Left ventricle myocardium inferior (tissue), 1 donor: Measurements from ENCODE around the gene IGSF8. TPM values are rescaled to one million over a fixed set of nuclear protein-coding genes. Genes with fewer than 3 reads are reported as not detected.

ENCODE experiments used
- DNase-seq: peaks from one replicate; pipeline ENCODE4 v3.0.0-alpha.2; 2020
- H3K27ac ChIP-seq: fragments of 200-600 bp; replicated peaks from 2 replicates; pipeline ENCODE4 v1.8.0; 2021
- H3K27me3 ChIP-seq: fragments of 200-600 bp; 2 replicates; pipeline ENCODE4 v1.8.0; 2021; ENCODE audit warnings: low read depth
- H3K36me3 ChIP-seq: fragments of 200-600 bp; 2 replicates; pipeline ENCODE4 v1.8.0; 2021
- H3K4me1 ChIP-seq: fragments of 200-600 bp; 2 replicates; pipeline ENCODE4 v1.8.0; 2021
- H3K4me3 ChIP-seq: fragments of 200-600 bp; 2 replicates; pipeline ENCODE4 v1.8.0; 2021; ENCODE audit warnings: mild to moderate bottlenecking, moderate library complexity
- H3K9me3 ChIP-seq: fragments of 200-600 bp; replicated peaks from 2 replicates; pipeline ENCODE4 v1.8.0; 2021
- CTCF ChIP-seq: fragments of 200-600 bp; IDR thresholded peaks from 2 replicates; pipeline ENCODE4 v1.8.0; 2021; ENCODE audit warnings: antibody characterized with exemption, mild to moderate bottlenecking, borderline replicate concordance
- intact Hi-C: fragments of 100-400 bp; cut with micrococcal nuclease; formaldehyde crosslinking; loops from one replicate; pipeline ENCODE4 v1.11.0; 2022
- total RNA-seq: library from RNA; stranded (reverse); fragmentation: NEBNext Ultra II Directional; extraction: Animal tissue kit (Norgen Biotek cat#: 25700); gene quantifications from one replicate; pipeline ENCODE4 v1.2.1, GENCODE V29; 2021
- donor health status: DM: no; HTN: yes; CAD: no; lungs with severe emphysema.

The IGSF8 gene
- total RNA-seq, 1 donor from 2014 or later = 18.2 TPM

DNA sequence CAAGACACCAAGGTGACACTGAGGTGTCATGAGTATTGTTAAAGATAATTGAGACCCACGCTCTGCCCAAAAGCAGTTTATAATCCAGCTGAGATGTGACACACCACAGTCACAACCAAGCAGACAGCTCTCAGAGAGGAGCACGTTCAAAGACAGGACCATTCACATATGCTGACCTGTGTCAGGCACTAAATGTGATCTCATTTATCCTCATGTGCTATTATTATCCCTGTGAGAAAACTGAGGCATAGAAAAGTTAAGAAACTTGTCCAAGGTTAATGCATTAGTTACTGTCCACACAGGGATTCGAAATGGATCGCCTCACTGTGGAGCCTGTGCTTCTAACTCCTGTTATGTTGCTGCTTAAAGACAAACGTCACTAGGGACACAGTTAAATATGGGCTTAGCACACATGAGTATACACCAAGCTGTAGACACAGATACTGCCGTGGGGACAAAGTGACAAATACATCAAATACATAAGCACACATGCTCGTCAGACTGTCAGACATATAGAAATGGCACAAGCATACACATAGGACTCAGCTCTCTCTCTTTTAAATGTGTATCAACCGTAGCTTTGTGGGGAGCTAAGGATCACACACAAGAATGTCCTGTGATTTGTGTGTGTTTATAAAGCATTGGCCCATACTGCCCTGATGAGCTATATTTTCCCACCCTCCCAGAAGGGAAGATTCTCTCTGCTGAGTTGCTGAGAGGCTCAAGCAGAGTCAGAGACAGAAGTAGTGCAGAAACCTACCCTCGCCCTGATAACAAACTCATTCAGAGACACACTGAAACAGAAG is 3.5 kb upstream of the IGSF8 start:
- no peak for TF ChIP-seq CTCF
- Histone ChIP-seq H3K36me3 (no peaks in the 10 kb centered on the region), H3K27me3 (no peaks in the 10 kb centered on the region), H3K4me3 (no peak overlapping the region), H3K4me1 (peaks cover 55% of the 10 kb centered on the region), H3K9me3 (no peaks in the 10 kb centered on the region), H3K27ac (peak overlapping the region; percentile 95)
- no peak for DNase-seq
- intact Hi-C loops = no loop called here

DNA sequence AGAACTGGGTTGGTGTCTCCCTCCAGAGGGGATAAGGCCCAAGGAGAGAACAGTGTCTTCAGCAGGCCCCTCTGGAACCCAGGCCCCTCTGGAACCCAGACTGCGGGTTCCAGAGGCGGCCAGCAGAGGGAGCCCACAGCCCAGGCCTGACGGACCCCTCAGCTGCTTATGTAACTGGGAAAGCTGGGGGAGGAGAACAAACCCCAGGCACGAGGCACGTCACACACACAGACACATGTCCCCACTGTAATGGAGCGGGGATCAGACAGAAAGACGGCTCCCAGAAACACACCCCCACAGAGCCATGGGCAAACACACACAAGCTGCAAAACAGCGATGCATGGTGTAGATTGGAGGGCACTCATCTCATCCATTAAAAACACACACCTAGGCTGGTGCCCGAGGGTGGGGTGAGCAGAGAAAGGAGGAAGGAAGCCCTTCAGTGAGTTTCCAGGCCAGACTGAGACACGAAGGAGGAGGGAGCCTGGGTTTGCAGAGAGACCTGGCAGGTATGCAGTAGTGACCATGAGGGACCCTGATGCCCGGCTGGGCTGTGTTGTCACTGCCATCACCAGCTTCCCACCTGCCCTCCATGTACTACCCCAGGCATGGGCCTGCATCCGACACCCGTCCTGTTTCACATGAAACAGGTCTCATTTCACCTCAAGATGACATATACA is 2.8 kb upstream of the IGSF8 start:
- peak; percentile 94 for TF ChIP-seq CTCF
- peak; percentile 82 for DNase-seq
- Histone ChIP-seq H3K4me1 (peaks cover 62% of the 10 kb centered on the region), H3K4me3 (peak overlapping the region; percentile 18), H3K27ac (peak overlapping the region; percentile 95), H3K36me3 (no peaks in the 10 kb centered on the region), H3K9me3 (no peaks in the 10 kb centered on the region), H3K27me3 (no peaks in the 10 kb centered on the region)
- intact Hi-C loops = no loop called here

GRCh38 chr1:160099716-160100375 is 1.4 kb upstream of the IGSF8 start:
- no peaks in the 10 kb centered on the region for H3K9me3 ChIP-seq
- no peak for TF ChIP-seq CTCF
- H3K27ac ChIP-seq = peak overlapping the region; percentile 95
- intact Hi-C loops = no loop called here
- H3K4me1 ChIP-seq = peaks cover 63% of the 10 kb centered on the region
- no peaks in the 10 kb centered on the region for H3K27me3 ChIP-seq
- H3K4me3 ChIP-seq = no peak overlapping the region
- no peak for DNase-seq
- no peaks in the 10 kb centered on the region for H3K36me3 ChIP-seq

- H3K4me1 ChIP-seq = peaks cover 59% of the 10 kb centered on the region
- no peak for TF ChIP-seq CTCF
- peak; percentile 98 for DNase-seq
- intact Hi-C loops = no loop called here
- H3K27me3 ChIP-seq = no peaks in the 10 kb centered on the region
- no peaks in the 10 kb centered on the region for H3K9me3 ChIP-seq
- peak overlapping the region; percentile 95 for H3K27ac ChIP-seq
- H3K36me3 ChIP-seq = no peaks in the 10 kb centered on the region
- H3K4me3 ChIP-seq = peak overlapping the region; percentile 78
Observed at GRCh38 chr1:160098852-160099561, 588 bp upstream of the IGSF8 start.
